Fibroblast of skin of left quadriceps (primary cell): ENCODE data around the gene TECR.
A peak's percentile ranks its signal among the peaks of the same experiment; 100 is the strongest.

ENCODE experiments used
- DNase-seq, 2 experiments: peaks; one replicate each; pipeline ENCODE4 v3.0.0-alpha.2; 2013; ENCODE audit warnings: low read depth in 2 of 2

TECR gene

GRCh38 chr19:14510311-14511228, 18.8 kb upstream of the TECR start:
- peak; percentile 43 to 52 for DNase-seq

- no peak for DNase-seq
Measured at GRCh38 chr19:14511229-14511593, 18.2 kb upstream of the TECR start.

DNA sequence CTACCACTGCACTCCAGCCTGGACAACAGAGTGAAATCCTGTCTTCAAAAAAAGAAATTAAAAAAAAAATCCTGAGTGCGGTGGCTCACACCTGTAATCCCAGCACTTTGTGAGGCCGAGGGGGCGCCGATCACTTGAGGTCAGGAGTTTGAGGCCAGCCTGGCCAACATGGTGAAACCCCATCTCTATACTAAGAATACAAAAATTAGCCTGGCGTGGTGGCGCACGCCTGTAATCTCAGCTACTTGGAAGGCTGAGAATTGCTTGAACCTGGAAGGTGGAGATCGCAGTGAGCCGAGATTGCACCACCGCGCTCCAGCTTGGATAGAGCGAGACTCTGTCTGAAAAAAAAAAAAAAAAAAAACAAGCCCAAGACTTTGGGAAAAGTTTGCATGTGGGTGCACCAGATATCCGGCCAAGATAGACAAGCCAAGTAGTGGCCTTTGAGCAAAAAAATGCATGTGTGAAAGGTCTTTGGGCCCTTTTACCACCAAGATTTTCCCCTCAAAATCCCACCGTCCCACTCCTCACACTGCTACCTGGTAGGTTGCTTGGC, 16.9 kb upstream of the TECR start:
- DNase-seq, result no peak

- no peak for DNase-seq
Measured at GRCh38 chr19:14514215-14514863, 15.1 kb upstream of the TECR start.

DNA sequence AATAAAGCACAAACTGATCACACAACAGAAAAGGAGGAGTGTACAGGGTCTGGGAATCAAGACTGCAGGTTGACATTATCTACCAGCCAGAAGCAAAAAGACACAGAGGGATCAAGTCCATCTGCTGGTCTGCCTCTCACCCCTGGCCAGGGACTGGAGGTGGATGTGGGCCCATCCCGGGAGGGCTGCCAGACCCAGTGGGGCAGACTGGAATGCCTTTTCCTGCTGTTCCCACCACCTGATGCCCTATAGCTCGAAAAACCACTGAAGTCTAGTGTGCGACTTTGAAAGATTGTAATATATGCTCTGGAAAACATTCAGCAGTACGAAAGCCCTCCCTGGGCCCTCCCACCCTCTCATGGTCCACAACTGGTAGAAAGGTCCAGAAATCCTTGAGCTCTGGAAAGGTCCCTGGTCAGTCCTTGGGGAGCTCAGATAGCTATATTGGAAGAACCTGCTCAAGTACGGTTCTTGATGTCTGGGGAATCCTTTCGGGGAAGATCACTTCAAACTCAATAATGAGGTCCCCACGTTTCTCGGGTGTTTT, 13.8 kb upstream of the TECR start:
- DNase-seq, result no peak

DNA sequence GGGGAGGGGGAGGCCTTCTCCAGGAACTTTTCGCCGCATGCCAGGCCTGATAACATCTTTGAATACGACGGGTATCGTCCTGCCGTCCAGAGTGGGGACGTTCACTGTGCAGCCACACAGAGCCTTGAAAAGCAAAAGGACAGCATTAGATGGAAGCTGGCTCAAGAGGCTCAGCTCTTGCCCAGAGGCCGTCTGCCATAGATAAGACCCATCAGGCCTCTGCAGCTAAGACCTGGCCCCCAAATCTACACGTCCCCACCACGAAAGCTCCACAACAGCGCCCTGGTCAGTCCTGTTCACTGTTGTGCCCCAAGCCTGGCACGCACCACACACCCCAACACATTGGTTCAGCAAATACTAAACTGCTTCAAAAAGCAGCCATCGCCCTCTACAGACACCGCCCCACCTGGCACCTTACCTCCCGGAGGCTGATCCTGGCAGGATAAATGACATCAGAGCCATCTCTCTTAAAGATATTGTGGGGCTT, 13.3 kb upstream of the TECR start:
- no peak for DNase-seq

- no peak for DNase-seq
Measured at GRCh38 chr19:14516746-14517438, 12.5 kb upstream of the TECR start.

- no peak for DNase-seq
Measured at GRCh38 chr19:14517446-14517839, 12.0 kb upstream of the TECR start.

DNA sequence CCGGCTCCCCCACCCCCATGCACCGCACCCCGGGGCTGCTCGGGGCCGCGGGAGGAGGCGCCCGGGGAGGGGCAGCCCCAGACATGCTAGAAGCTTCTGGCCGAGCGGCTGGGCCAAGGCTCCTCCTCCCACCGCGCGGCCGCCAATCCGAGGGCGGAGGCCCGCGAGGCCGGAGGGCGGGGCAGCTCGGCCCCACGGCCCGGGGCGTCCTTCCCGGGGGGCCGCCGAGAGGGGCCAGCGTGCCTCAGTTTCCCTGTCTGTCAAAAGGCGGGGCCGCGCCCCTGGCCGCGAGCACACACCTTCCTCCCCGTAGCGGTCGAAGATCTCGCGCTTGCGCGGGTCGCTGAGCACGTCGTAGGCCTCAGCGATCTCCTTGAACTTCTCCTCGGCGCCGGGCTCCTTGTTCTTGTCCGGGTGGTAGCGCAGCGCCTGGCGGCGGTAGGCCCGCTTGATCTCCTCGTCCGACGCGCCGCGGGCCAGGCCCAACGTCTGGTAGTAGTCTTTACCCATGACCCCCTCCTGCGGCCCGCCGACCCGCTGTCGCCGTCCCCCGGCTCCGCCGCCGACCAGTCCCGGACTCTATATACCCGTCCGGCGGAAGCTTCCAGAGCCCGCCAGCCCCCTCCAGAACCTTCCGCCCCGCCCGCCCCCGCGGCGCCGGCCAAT, 11.4 kb upstream of the TECR start, which contains the start of gene DNAJB1:
Gene DNAJB1, minus strand, starts transcription at position 558 of the 666 bp plus-strand sequence. Its CDS starts 48 bp downstream, at position 510.
- peak in 1 of 2 experiments; percentile 45 for DNase-seq

DNA sequence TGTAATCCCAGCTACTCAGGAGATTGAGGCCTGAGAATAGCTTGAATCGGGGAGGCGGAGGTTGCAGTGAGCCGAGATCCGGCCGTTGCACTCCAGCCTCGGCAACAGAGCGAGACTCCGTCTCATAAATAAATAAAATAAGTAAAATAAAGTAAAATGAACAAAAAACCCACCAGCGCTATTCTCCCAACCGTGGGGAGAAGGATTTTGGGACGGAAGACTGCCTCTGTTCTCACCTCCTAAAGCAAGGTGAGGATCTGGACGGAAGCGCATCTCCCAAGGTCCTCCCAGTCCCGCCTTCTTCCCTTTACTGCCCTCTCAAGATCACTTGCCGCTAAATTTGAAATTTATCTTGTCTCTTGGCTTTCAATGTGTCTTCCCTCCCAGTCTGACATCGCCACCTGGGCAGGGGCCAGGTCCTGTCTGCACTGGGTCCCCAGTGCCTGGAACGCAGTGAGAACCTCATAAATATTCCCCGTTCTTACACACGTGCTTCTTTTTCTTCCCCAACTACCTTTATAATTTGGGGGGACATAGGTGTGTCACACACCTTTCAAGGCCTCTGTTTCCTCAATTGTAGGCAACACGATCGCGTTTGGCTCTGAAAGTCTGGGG, 10.0 kb upstream of the TECR start:
- no peak for DNase-seq

- DNase-seq, result no peak
Measured at GRCh38 chr19:14519860-14520407, 9.5 kb upstream of the TECR start.

GRCh38 chr19:14520543-14520942, 8.9 kb upstream of the TECR start:
- no peak for DNase-seq

DNA sequence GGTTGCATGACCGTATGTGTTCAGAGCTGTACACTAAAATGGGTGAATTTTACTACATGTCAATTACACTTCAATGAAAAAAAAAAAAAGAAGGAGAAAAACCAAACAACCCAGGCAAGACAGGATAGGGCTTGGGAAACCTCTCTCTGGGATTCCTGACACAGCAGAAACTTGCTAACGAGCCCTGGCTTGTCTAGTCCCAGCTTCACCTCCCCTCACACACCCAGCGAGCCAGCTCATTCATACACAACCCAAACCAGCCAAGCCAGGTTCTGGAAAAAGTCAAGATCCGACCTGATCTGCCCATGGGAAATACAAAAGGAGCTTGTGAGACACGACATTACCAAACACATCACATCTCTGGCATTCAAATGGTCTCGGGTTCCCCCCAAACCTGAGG, 3.7 kb upstream of the TECR start:
- DNase-seq, result no peak

DNA sequence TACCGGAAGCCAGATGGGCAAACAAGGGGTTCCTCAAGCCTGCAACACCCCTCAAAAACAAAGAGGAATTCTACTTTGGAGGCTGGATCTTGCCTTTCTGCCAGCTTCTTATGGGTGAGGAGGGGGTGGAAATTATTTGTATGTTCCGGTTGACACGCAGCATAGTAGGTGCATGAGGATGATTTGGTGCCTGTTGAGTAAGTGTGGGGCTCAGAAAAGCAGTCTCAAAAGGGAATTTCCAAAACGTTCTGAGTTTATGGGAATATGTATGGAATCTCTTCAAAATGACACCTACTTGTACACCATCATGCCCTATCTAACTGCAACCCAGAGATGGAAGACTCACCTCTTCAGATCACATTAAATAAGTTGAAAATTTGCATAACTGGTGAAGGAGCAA, 3.0 kb upstream of the TECR start:
- no peak for DNase-seq

GRCh38 chr19:14528419-14529253, 758 bp upstream of the TECR start:
- DNase-seq, result no peak

DNA sequence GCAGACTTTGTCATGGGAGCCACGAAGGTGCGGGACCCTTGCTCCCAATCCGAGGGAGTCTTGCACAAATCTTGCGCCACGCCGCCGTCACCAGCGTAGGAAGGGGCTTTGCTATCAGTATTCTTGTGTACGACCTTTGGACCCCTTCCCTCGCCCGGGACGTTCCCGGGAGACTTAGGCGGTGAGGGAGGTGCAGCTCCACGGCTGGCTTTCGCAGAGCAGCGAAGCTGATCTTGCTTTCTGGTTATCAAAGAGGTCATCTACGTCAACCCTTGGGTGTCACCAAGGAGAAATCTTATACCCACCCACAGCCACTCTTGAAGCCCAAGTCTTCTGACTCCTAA, 583 bp downstream of the TECR start:
- DNase-seq, result no peak

DNA sequence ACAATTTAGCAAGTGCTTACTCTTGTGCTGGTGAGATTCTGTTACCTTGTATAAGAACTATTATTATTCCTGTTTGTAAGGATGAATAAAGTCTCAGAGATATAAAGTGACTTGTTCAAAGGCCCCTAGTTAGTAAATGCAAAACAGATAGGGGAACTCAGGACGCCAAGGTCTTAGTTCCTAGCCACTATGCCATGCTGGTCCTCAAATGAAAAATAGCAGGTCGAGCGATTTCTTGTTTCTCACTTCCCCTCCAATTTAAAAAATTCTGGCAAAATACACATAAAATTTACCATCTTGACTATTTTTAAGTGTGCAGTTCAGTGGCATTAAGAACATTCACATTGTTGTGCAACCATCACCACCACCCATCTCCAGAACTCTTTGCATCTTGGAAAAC, 1.1 kb downstream of the TECR start:
- no peak for DNase-seq

DNA sequence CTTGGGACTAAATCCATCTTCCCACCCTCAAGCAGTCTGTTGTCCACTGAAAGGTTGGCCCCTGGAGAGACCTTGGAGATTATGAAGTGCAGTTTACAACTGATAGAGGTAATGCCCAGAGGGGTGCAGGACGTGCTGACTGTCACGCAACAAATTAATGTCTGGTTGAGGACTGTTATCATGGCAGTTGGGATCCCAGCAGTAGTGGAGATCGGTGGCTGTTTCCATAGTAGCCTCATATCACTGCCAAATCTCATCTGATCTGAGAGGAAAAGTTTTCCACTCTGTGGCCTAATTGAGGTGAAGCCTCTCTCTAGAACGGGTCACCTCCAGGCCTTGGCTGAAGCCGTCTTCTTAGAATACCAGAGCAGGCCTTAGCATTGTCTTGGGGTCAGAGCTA, 4.1 kb downstream of the TECR start:
- DNase-seq, result no peak

DNA sequence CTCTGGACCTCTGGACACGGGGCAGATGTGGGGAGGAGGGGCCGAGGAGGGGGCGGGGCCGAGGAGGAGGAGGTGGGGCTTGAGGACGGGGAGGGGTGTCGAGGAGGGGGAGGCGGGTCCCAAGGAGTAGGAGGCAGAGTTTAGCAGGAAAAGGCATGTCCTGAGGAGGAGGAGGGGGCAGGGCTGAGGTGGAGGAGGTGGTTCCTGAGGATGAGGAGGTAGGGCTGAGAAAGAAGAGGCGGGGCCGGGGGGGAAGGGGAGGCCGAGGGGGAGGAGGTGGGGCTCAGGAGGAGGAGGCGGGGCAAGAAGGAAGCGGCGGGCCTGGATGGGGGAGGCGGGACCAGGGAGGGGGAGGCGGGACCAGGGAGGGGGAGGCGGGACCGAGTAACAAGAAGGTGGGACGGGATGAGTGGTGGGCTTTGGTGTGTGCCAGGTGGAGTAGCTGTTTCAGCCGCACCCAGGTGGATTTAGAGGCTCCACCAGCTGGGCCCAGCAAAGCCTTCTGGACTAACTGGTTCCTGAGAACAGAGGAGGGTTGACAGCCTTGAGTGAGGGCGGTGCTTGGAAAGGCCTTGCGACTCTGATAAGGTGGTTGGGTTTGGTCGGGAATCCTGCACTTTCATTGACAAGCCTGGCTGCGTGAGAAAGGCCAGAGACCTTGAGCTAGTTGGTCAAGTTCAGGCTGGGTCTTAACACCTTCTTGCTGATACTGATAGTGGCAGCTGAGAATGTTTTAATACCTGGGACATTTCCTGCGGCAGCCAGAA, 7.7 kb downstream of the TECR start:
- DNase-seq, result peak in 1 of 2 experiments; percentile 16
